CD8-positive, alpha-beta memory T cell (primary cell): ENCODE data around the gene ESPN. TPM values are rescaled to one million over a fixed set of nuclear protein-coding genes. Genes with fewer than 3 reads are reported as not detected.
A peak's percentile ranks its signal among the peaks of the same experiment; 100 is the strongest.
"Not testable (repeated sequence)": the region's sequence is repeated elsewhere in the genome, so short reads cannot be mapped to it uniquely, and the experiment has no call there.

ENCODE experiments used
- CTCF ChIA-PET: fragments of 350-600 bp; sonication (Branson Sonifier 250); formaldehyde crosslinking; loops from one replicate; lab custom pipeline; 2021; ENCODE audit warnings: antibody characterized with exemption; lab: Charles Lee
- POLR2A ChIA-PET: fragments of 350-600 bp; sonication (Branson Sonifier 250); formaldehyde crosslinking; loops from one replicate; lab custom pipeline; 2021; ENCODE audit warnings: antibody characterized with exemption; lab: Charles Lee
- DNase-seq, 5 donors: peaks; one replicate each; pipeline versions ENCODE4 v3.0.0 to v3.0.0-alpha.2; 2020 to 2022; ENCODE audit warnings: mixed read lengths in 1 of 5
- H3K27ac ChIP-seq: one replicate; pipeline ENCODE4 v1.7.0; 2013; ENCODE audit warnings: low read depth, mild to moderate bottlenecking, low read length, moderate library complexity
- H3K27me3 ChIP-seq: 2 replicates; pipeline ENCODE4 v1.7.0; 2013; ENCODE audit warnings: low read length, mild to moderate bottlenecking; ENCODE audit not compliant: insufficient read depth, poor library complexity, severe bottlenecking
- H3K36me3 ChIP-seq: 2 replicates; pipeline ENCODE4 v1.7.0; 2013; ENCODE audit warnings: mild to moderate bottlenecking, low read length, moderate library complexity; ENCODE audit not compliant: insufficient read depth
- H3K4me1 ChIP-seq: 2 replicates; pipeline ENCODE4 v1.7.0; 2013; ENCODE audit warnings: mild to moderate bottlenecking, low read length, moderate library complexity; ENCODE audit not compliant: insufficient read depth
- H3K4me3 ChIP-seq: 2 replicates; pipeline ENCODE4 v1.7.0; 2013; ENCODE audit warnings: mild to moderate bottlenecking, low read length
- H3K9me3 ChIP-seq: 2 replicates; pipeline ENCODE4 v1.7.0; 2013; ENCODE audit warnings: mild to moderate bottlenecking, low read length
- H3K27ac Mint-ChIP-seq, 8 donors: one replicate each; pipeline ENCODE4 v1.8.0; 2020 to 2021; ENCODE audit warnings: mixed read lengths in 8 of 8, mild to moderate bottlenecking in 6 of 8, inconsistent platforms in 3 of 8, moderate library complexity in 3 of 8
- H3K27me3 Mint-ChIP-seq, 2 donors: one replicate each; pipeline ENCODE4 v1.8.0; 2020 to 2021; ENCODE audit warnings: mixed read lengths in 2 of 2, mild to moderate bottlenecking in 1 of 2, moderate library complexity in 1 of 2
- H3K36me3 Mint-ChIP-seq, 3 donors: one replicate each; pipeline ENCODE4 v1.8.0; 2020 to 2021; ENCODE audit warnings: mixed read lengths in 3 of 3, inconsistent platforms in 1 of 3, mild to moderate bottlenecking in 1 of 3
- H3K4me1 Mint-ChIP-seq, 3 donors: one replicate each; pipeline ENCODE4 v1.8.0; 2020 to 2021; ENCODE audit warnings: mixed read lengths in 3 of 3, inconsistent platforms in 1 of 3, mild to moderate bottlenecking in 1 of 3
- H3K4me3 Mint-ChIP-seq, 7 donors: one replicate each; pipeline ENCODE4 v1.8.0; 2020 to 2021; ENCODE audit warnings: mixed read lengths in 7 of 7, mild to moderate bottlenecking in 6 of 7, moderate library complexity in 4 of 7, inconsistent platforms in 2 of 7
- H3K9me3 Mint-ChIP-seq, 5 donors: one replicate each; pipeline ENCODE4 v1.8.0; 2020 to 2022; ENCODE audit warnings: mixed read lengths in 5 of 5, mild to moderate bottlenecking in 3 of 5, moderate library complexity in 2 of 5, inconsistent platforms in 1 of 5
- polyA plus RNA-seq: library from polyadenylated mRNA; unstranded; fragments of 300-500 nt; fragmentation: Illumina TruSeq; gene quantifications from one replicate; pipeline ENCODE4 v1.2.3, GENCODE V29; 2021
- total RNA-seq, 2 experiments: library from RNA; stranded (reverse); gene quantifications; one replicate each; pipeline ENCODE4 v1.2.3, GENCODE V29; 2021

ESPN gene
- total and polyA plus RNA-seq, 3 experiments from 2014 or later, result 0.28 to 0.60 (median 0.48) TPM

DNA sequence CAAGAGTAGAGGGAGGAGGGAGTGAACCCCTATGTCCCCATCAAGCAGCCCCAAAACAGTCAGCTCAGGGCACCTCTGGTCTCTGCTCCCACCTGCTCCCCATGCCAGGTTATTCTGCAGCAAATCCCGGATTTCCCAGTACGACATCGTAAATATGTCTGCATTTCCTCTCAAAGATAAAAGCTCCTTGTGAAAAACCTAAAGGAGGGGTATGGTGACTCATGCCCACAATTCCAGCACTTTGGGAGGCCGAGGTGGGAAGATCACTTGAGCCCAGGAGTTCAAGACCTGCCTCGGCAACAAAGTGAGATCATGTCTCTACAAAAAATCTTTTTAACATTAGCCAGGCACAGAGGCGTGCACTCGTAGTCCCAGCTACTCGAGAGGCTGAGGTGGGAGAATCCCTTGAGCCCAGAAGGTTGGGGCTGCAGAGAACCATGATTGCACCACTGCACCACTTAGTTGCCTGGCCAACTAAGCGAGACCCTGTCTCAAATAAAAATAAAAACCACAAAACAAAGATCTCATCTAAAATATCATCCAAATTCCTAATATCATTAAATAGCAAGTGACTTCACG lies 38.1 kb upstream of the ESPN start:
- no peaks in the 10 kb centered on the region for H3K27me3 Mint-ChIP-seq
- no peak overlapping the region for H3K4me3 Mint-ChIP-seq
- POLR2A ChIA-PET, result no interaction called here
- Histone ChIP-seq H3K4me1 (no peaks in the 10 kb centered on the region), H3K9me3 (no peaks in the 10 kb centered on the region), H3K36me3 (no peaks in the 10 kb centered on the region), H3K27me3 (no peaks in the 10 kb centered on the region), H3K27ac (no peak overlapping the region), H3K4me3 (no peak overlapping the region)
- H3K9me3 Mint-ChIP-seq, result peaks cover 0 to 1% (median 0%) of the 10 kb centered on the region in 5 donors
- CTCF ChIA-PET, result no interaction called here
- peak overlapping the region in 1 of 8 donors; percentile 23 for H3K27ac Mint-ChIP-seq
- H3K36me3 Mint-ChIP-seq, result no peaks in the 10 kb centered on the region
- no peak for DNase-seq
- no peaks in the 10 kb centered on the region for H3K4me1 Mint-ChIP-seq

DNA sequence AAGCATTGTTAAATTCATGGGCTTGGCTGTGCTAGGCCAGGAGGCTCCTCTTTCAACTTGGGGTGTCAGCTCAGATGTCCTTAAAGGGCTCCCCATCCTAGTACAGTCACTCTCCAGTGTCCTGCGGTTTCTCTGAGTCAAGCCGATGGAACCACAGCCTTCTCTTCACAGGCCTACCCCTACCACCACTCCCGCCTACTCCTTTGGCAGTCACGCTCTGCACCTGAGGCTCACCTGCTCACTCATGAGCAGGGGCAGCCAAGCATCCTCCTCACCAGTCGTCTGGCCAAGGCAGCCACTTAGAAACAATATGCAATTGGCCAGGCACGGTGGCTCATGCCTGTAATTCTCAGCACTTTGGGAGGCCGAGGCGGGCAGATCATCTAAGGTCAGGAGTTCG lies 34.6 kb upstream of the ESPN start:
- H3K9me3 Mint-ChIP-seq, result no peaks in the 10 kb centered on the region
- H3K4me3 Mint-ChIP-seq, result peak overlapping the region in 1 of 7 donors; percentile 15
- no peaks in the 10 kb centered on the region for H3K27me3 Mint-ChIP-seq
- POLR2A ChIA-PET, result no interaction called here
- Histone ChIP-seq H3K27ac (no peak overlapping the region), H3K9me3 (no peaks in the 10 kb centered on the region), H3K27me3 (no peaks in the 10 kb centered on the region), H3K4me3 (no peak overlapping the region), H3K4me1 (peaks cover 21% of the 10 kb centered on the region), H3K36me3 (no peaks in the 10 kb centered on the region)
- DNase-seq, result no peak
- CTCF ChIA-PET, result no interaction called here
- no peak overlapping the region for H3K27ac Mint-ChIP-seq
- peaks cover 14 to 20% (median 20%) of the 10 kb centered on the region in 3 donors for H3K4me1 Mint-ChIP-seq
- peaks cover 0 to 1% (median 0%) of the 10 kb centered on the region in 3 donors for H3K36me3 Mint-ChIP-seq

DNA sequence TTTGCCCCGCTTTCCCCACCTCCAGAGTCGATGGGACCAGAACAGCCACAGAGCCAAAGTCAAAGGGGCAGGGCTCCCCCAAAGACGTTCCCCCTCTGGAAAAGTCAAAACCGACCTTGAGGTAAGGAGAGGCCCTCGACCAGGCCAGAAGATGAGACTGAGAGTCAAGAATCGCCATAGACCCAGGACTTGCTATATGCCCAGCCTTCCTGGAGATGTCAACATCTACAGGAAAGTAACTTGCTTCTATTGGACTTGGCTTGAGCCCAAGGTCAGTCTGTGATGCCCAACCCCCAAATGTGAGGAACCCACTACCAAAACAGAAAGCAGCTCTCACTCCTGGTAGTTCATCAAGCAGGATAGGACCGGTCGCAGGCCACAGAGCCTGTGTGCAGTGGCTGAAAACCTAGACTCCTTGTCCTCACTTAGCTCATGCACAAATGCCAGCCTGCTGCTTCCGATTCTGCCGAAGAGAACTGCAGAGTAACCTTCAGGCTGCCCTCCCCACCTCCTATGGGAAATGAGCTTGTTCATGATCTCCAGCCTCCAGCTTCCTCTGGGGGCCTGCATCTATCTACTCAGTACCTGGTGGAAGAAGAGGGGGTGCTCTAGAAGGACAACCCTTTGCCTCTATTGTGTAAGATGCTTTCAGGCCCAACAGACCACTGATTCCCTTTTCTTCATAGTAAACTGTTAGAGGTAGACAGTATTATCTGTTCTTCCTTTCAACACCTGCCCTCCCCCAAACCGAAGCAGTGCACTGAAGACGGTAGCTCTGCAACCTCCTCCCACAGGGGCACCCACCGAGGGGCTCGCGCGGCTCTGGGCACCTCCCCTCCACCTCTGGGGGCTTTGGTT lies 32.4 kb upstream of the ESPN start:
- Mint-ChIP-seq H3K4me1 (peaks cover 16 to 24% (median 24%) of the 10 kb centered on the region in 3 donors), H3K4me3 (peak overlapping the region; percentile 71 to 90 (median 82)), H3K9me3 (no peaks in the 10 kb centered on the region), H3K36me3 (peaks cover 0 to 1% (median 0%) of the 10 kb centered on the region in 3 donors), H3K27me3 (no peaks in the 10 kb centered on the region), H3K27ac (peak overlapping the region; percentile 38 to 94 (median 76))
- Histone ChIP-seq H3K9me3 (no peaks in the 10 kb centered on the region), H3K27me3 (no peaks in the 10 kb centered on the region), H3K36me3 (no peaks in the 10 kb centered on the region), H3K4me3 (peak overlapping the region; percentile 58), H3K4me1 (peaks cover 26% of the 10 kb centered on the region), H3K27ac (no peak overlapping the region)
- peak in 2 of 5 donors; percentile 12 to 49 for DNase-seq
- ChIA-PET POLR2A (interaction anchor here (1.0 to 1.7 kb wide), 2 partner anchors 33 to 43 kb away, joined by 3 to 9 read pairs; no protein-coding TSS in a partner anchor), CTCF (interaction anchor here (1.1 to 3.0 kb wide), 3 partner anchors 14 to 44 kb away, joined by 4 to 23 read pairs (median 5); no protein-coding TSS in a partner anchor)

DNA sequence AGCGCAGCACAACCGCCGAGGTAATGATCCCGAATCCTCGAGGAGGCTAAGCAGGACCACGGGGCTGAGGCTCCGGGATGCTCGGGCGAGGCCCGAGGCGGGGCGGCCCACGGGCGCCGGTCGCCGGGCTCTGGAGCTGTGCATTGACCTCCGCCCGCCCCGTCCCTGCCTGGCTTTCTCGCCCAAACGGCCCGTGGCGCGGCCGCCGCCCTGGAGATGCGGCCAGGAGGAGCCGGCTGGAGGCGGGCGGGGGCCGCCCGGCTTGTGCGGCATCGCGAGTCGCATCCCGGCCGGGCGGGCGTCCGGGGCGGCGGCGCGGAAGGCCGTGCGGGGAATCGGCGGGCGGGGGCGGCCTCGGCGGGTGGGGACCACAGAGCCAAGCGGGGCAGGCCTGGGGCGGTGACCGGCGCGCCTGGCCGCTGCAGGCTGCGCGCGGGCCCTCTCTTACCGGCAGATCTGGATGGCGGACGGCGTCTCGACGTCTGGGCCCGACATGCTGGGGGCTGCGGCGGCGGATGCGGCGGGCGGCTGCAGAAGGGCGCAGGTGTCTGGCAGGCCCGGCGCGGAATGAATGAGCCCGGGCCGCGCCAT lies 31.7 kb upstream of the ESPN start:
- H3K36me3 ChIP-seq, result no peaks in the 10 kb centered on the region
- peak overlapping the region; percentile 77 to 93 (median 86) for H3K4me3 Mint-ChIP-seq
- no peaks in the 10 kb centered on the region for H3K27me3 ChIP-seq
- peak overlapping the region; percentile 58 for H3K4me3 ChIP-seq
- H3K4me1 Mint-ChIP-seq, result peaks cover 16 to 24% (median 24%) of the 10 kb centered on the region in 3 donors
- H3K27ac Mint-ChIP-seq, result peak overlapping the region in 7 of 8 donors; percentile 65 to 94 (median 82)
- peaks cover 0 to 1% (median 0%) of the 10 kb centered on the region in 3 donors for H3K36me3 Mint-ChIP-seq
- CTCF ChIA-PET, result interaction anchor here (1.1 to 3.0 kb wide), 5 partner anchors 11 to 45 kb away, joined by 4 to 23 read pairs (median 5); no protein-coding TSS in a partner anchor
- H3K4me1 ChIP-seq, result peaks cover 26% of the 10 kb centered on the region
- POLR2A ChIA-PET, result interaction anchor here (0.5 to 2.2 kb wide), 5 partner anchors 34 to 70 kb away, joined by 3 to 9 read pairs (median 3); no protein-coding TSS in a partner anchor
- H3K27ac ChIP-seq, result no peak overlapping the region
- no peaks in the 10 kb centered on the region for H3K9me3 Mint-ChIP-seq
- no peaks in the 10 kb centered on the region for H3K9me3 ChIP-seq
- no peaks in the 10 kb centered on the region for H3K27me3 Mint-ChIP-seq
- no peak for DNase-seq

DNA sequence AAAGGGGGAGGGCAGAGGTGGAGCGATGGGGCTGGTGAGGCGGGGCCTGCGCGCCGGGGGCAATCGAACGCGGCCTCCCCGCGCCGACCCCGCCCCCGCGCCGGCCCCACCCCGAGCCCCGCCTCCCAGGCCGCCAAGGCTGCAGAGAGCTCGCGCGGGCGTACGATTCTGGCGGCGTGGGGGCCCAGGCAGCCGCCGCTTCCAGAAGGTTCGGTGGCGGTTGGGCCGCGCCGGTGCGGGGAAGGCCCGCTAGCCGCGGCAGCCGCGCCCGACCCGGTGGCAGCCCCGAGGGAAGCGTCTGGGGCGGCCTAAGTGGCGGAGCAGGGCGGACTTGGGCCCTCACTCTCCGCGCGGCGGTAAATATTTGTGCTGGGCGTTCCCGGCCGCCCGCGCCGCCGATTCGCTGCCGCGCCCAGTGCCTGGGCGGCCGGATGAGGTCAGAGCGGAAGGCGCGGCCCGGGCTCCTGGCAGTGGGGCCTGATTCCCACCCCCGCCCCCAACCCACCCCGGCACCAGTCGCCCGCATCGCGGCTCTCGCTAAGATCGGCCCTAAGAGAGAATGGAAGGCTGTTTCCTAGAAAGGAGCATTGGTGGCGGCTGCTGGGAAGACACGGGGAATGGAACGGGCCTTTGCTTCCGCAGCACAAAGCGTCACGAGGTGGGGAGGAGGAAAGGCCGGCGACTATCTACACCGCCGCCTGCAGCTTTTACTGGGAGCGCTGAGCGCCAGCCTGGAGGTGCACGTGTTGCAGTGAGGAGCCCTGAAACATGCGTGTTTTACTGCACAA lies 31.0 kb upstream of the ESPN start, which contains the start of gene ACOT7:
Gene ACOT7 (minus strand): TSS at position 368 of the 788 bp plus-strand sequence. CDS start 368 bp downstream, outside the sequence.
- H3K4me1 ChIP-seq, result peaks cover 26% of the 10 kb centered on the region

DNA sequence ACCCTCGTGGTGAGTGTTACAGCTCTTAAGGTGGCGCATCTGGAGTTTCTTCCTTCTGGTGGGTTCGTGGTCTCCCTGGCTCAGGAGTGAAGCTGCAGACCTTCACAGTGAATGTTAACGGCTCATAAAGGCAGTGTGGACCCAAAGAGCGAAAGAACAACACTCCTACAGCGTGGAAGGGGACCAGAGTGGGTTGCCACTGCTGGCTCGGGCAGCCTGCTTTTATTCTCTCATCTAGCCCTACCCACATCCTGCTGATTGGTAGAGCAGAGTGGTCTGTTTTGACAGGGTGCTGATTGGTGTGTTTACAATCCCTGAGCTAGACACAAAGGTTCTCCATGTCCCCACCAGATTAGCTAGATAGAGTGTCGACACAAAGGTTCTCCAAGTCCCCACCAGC lies 29.4 kb upstream of the ESPN start:
- Mint-ChIP-seq H3K27ac (peak overlapping the region in 6 of 8 donors; percentile 66 to 99 (median 80)), H3K4me1 (peaks cover 16 to 24% (median 24%) of the 10 kb centered on the region in 3 donors), H3K4me3 (peak overlapping the region; percentile 24 to 67 (median 63))
- not testable (repeated sequence) for H3K36me3 Mint-ChIP-seq, H3K27me3 Mint-ChIP-seq, H3K4me3 ChIP-seq, H3K27me3 ChIP-seq, DNase-seq, H3K36me3 ChIP-seq, H3K9me3 ChIP-seq, H3K9me3 Mint-ChIP-seq, H3K27ac ChIP-seq
- CTCF ChIA-PET, result interaction anchor here (1.1 to 2.5 kb wide), 5 partner anchors 8 to 150 kb away, joined by 5 to 7 read pairs (median 5); no protein-coding TSS in a partner anchor
- peaks cover 26% of the 10 kb centered on the region for H3K4me1 ChIP-seq
- POLR2A ChIA-PET, result interaction anchor here (1.4 to 2.2 kb wide), 2 partner anchors 36 to 47 kb away, joined by 8 to 9 read pairs; no protein-coding TSS in a partner anchor

More for the DNA sequence above, 31.0 kb upstream of the ESPN start, which contains the start of gene ACOT7:
- H3K27me3 Mint-ChIP-seq, result no peaks in the 10 kb centered on the region
- peak within 1 kb of the TSS; percentile 86 for H3K27ac ChIP-seq
- POLR2A ChIA-PET, result interaction anchor here (0.5 to 2.2 kb wide), 6 partner anchors 35 to 146 kb away, joined by 3 to 9 read pairs (median 7); no protein-coding TSS in a partner anchor
- CTCF ChIA-PET, result interaction anchor here (0.9 to 3.0 kb wide), 6 partner anchors 10 to 149 kb away, joined by 3 to 23 read pairs (median 5); no protein-coding TSS in a partner anchor
- peaks cover 0 to 1% (median 0%) of the 10 kb centered on the region in 3 donors for H3K36me3 Mint-ChIP-seq
- peaks cover 16 to 24% (median 24%) of the 10 kb centered on the region in 3 donors for H3K4me1 Mint-ChIP-seq
- H3K36me3 ChIP-seq, result no peaks in the 10 kb centered on the region
- no peaks in the 10 kb centered on the region for H3K27me3 ChIP-seq
- peak within 1 kb of the TSS; percentile 91 to 99 (median 95) for H3K27ac Mint-ChIP-seq
- peak within 1 kb of the TSS; percentile 85 to 98 (median 89) for H3K4me3 Mint-ChIP-seq
- peak; percentile 86 to 92 (median 89) for DNase-seq
- H3K4me3 ChIP-seq, result peak within 1 kb of the TSS; percentile 75
- no peaks in the 10 kb centered on the region for H3K9me3 Mint-ChIP-seq
- H3K9me3 ChIP-seq, result no peaks in the 10 kb centered on the region

DNA sequence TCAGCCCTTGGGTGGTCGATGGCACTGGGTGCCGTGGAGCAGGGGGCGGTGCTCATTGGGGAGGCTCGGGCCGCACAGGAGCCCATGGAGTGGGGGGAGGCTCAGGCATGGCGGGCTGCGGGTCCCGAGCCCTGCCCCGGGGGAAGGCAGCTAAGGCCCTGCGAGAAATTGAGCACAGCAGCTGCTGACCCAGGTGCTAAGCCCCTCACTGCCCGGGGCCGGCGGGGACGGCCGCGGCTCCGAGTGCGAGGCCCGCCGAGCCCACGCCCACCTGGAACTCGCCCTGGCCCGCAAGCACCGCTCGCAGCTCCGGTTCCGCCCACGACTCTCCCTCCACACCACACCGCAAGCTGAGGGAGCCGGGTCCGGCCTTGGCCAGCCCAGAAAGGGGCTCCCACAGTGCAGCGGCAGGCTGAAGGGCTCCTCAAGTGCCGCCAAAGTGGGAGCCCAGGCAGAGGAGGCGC lies 28.8 kb upstream of the ESPN start:
- H3K4me3 ChIP-seq, H3K36me3 Mint-ChIP-seq, H3K27me3 Mint-ChIP-seq, H3K9me3 ChIP-seq, H3K27ac ChIP-seq, H3K4me3 Mint-ChIP-seq, DNase-seq, H3K27me3 ChIP-seq, POLR2A ChIA-PET, H3K36me3 ChIP-seq, H3K9me3 Mint-ChIP-seq: not testable (repeated sequence)
- CTCF ChIA-PET, result interaction anchor here (1.0 to 1.3 kb wide), 2 partner anchors 11 to 48 kb away, joined by 5 to 6 read pairs; no protein-coding TSS in a partner anchor
- peaks cover 16 to 24% (median 24%) of the 10 kb centered on the region in 3 donors for H3K4me1 Mint-ChIP-seq
- peak overlapping the region in 1 of 8 donors; percentile 83 for H3K27ac Mint-ChIP-seq
- H3K4me1 ChIP-seq, result peaks cover 26% of the 10 kb centered on the region
